Osteoblast (primary cell): ENCODE results near the gene NACAD. TPM values are rescaled to one million over a fixed set of nuclear protein-coding genes. Genes with fewer than 3 reads are reported as not detected.

Experiments used
- DNase-seq: peaks from one replicate; pipeline ENCODE4 v3.0.0; 2011; ENCODE audit warnings: low spot score, mixed read lengths; ENCODE audit not compliant: insufficient read length; ENCODE audit errors: missing footprints
- H2AFZ ChIP-seq: 2 replicates; pipeline ENCODE4 v1.6.0; 2011; ENCODE audit warnings: mild to moderate bottlenecking, low read length
- H3K27ac ChIP-seq: 2 replicates; pipeline ENCODE4 v1.5.1; 2011; ENCODE audit warnings: mild to moderate bottlenecking, low read depth, low read length, moderate library complexity
- H3K27me3 ChIP-seq: 2 replicates; pipeline ENCODE4 v1.6.0; 2012; ENCODE audit warnings: mild to moderate bottlenecking, control low read depth, inconsistent platforms, low read length, moderate library complexity; ENCODE audit not compliant: insufficient read depth
- H3K36me3 ChIP-seq: 2 replicates; pipeline ENCODE4 v1.5.1; 2011; ENCODE audit warnings: mild to moderate bottlenecking, low read length, control low read depth, moderate library complexity; ENCODE audit not compliant: insufficient read depth
- H3K4me1 ChIP-seq: 2 replicates; pipeline ENCODE4 v1.5.1; 2011; ENCODE audit warnings: mild to moderate bottlenecking, low read length, control low read depth, moderate library complexity; ENCODE audit not compliant: insufficient read depth
- H3K4me2 ChIP-seq: 2 replicates; pipeline ENCODE4 v1.6.0; 2011; ENCODE audit warnings: mild to moderate bottlenecking, low read length; ENCODE audit not compliant: insufficient read depth
- H3K4me3 ChIP-seq: fragments of 200-600 bp; sonication (generic); 3 replicates; pipeline ENCODE4 v1.5.1; 2012; ENCODE audit warnings: mild to moderate bottlenecking, low read length, inconsistent platforms; ENCODE audit not compliant: insufficient read depth
- H3K79me2 ChIP-seq: 2 replicates; pipeline ENCODE4 v1.6.0; 2012; ENCODE audit warnings: mild to moderate bottlenecking, low read length, control low read depth, inconsistent platforms; ENCODE audit not compliant: insufficient read depth
- H3K9me3 ChIP-seq: 2 replicates; pipeline ENCODE4 v1.5.1; 2011; ENCODE audit warnings: low read depth, low read length, control low read depth
- H4K20me1 ChIP-seq: 2 replicates; pipeline ENCODE4 v1.6.0; 2012; ENCODE audit warnings: mild to moderate bottlenecking, low read length, control low read depth; ENCODE audit not compliant: insufficient read depth
- total RNA-seq: library from RNA; depleted of rRNA; stranded (reverse); fragments of >200 nt; gene quantifications from 2 replicates; pipeline ENCODE4 v1.2.3, GENCODE V29; 2012
- TF ChIP-seq, protein P1 (sequence below): IDR thresholded peaks from 2 replicates; pipeline ENCODE4 v1.5.1; 2011; ENCODE audit warnings: mild to moderate bottlenecking, low read depth, low read length, moderate library complexity; ENCODE audit errors: extremely low read depth

The NACAD gene
- total RNA-seq, 1 donor, result 0.72 TPM

DNA sequence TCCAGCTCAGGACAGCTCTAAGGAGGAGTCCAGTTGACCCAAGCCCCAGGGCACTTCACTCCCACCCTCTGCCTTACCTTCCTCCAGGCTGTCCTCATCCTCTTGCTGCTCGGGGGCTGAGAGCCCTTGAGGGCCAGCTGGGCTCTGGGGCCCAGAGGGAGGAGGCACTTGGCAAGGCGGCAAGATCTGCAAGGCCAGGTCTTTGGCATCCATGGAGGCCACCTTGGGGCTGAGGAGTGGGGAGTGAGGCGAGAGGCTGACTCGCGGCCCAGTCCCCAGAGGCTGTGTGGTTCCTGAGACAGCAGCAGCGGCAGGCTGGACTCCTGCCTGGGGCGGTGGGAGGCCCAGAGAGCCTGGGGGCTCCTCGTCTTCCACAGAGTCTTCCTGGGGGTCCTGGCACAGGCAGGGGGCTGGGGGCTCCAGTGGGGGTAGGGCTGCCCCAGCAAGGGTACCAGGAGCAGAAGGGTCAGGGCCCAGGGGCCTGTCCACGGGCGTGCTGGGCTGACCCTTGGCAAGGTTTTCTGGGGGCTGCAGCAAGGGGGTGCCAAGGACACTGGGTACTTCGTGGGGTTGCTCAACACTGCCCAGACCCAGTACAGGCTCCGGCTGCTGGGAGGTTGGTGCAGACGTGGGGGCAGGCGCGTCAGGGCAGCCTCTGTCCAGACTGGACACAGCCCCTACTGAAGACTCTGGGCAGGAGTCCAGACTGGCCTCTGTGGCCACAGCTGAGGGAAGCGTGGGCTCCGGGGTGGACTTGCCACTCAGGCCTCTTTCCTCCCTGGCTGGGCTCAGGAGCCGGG is 6.5 kb downstream of the NACAD start:
- Histone ChIP-seq H3K27ac (no peak overlapping the region), H3K9me3 (no peaks in the 10 kb centered on the region), H2AFZ (no peak overlapping the region), H4K20me1 (no peaks in the 10 kb centered on the region), H3K79me2 (no peaks in the 10 kb centered on the region), H3K4me3 (no peak overlapping the region), H3K36me3 (no peaks in the 10 kb centered on the region), H3K27me3 (no peaks in the 10 kb centered on the region), H3K4me1 (no peaks in the 10 kb centered on the region), H3K4me2 (no peak overlapping the region)
- TF ChIP-seq, protein P1, sequence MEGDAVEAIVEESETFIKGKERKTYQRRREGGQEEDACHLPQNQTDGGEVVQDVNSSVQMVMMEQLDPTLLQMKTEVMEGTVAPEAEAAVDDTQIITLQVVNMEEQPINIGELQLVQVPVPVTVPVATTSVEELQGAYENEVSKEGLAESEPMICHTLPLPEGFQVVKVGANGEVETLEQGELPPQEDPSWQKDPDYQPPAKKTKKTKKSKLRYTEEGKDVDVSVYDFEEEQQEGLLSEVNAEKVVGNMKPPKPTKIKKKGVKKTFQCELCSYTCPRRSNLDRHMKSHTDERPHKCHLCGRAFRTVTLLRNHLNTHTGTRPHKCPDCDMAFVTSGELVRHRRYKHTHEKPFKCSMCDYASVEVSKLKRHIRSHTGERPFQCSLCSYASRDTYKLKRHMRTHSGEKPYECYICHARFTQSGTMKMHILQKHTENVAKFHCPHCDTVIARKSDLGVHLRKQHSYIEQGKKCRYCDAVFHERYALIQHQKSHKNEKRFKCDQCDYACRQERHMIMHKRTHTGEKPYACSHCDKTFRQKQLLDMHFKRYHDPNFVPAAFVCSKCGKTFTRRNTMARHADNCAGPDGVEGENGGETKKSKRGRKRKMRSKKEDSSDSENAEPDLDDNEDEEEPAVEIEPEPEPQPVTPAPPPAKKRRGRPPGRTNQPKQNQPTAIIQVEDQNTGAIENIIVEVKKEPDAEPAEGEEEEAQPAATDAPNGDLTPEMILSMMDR, result no peak
- no peak for DNase-seq

DNA sequence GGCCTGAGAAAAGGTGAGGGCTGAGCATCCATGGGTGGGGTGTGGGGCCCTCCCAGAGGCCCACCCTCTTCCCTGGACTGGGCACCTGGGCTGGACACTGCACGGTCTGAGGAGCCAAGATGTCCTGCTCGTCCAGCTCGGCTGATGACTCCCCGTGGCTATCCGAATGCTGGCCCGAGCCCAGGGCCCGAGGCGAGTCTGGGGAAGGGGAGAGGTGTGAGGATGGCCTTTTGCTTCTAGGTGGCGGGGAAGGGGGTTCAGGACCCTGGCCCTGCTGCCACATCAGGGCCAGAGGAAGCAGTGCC is 7.1 kb downstream of the NACAD start:
- Histone ChIP-seq H3K4me3 (no peak overlapping the region), H3K4me2 (no peak overlapping the region), H3K36me3 (no peaks in the 10 kb centered on the region), H3K4me1 (no peaks in the 10 kb centered on the region), H3K9me3 (no peaks in the 10 kb centered on the region), H2AFZ (no peak overlapping the region), H3K79me2 (no peaks in the 10 kb centered on the region), H4K20me1 (no peaks in the 10 kb centered on the region), H3K27me3 (no peaks in the 10 kb centered on the region), H3K27ac (no peak overlapping the region)
- TF ChIP-seq, protein P1, result no peak
- DNase-seq, result peak; percentile 85

DNA sequence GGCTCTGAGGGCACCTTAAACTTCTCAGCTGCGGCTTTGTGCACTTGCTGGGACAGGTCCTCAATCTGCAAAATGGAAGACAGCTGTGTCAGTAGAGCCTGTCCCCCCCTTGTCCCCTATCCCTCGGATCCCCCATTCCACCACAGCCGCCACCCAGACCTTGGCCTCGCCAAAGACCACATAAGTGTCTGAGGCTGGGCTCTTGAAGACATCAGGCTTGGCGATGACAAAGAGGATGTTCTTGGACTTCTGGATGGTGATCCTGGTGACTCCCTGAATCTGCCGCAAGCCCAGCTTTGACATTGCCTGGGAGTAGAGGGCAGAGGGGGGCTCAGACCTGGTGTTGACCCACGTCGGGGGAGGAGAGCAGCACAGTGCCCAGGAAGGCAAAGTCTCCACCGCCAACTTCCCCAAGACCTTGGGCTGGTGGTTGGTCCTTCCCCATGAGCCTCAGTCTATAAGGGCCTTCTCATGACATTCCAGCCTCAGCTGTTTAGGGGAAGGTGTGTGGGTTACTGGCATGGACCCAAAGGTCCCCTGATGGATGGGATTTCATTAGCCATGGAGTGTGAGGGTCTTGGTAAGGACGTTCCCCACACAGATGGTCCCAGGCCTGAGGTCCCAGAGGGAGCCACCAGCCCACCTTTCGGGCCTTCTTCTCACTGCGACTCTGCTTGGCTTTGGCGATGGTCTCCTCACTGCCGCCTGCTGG is 7.7 kb downstream of the NACAD start:
- no peak overlapping the region for H3K4me2 ChIP-seq
- no peaks in the 10 kb centered on the region for H3K4me1 ChIP-seq
- peaks cover 3% of the 10 kb centered on the region for H3K36me3 ChIP-seq
- H3K27me3 ChIP-seq, result no peaks in the 10 kb centered on the region
- H4K20me1 ChIP-seq, result no peaks in the 10 kb centered on the region
- no peak overlapping the region for H3K27ac ChIP-seq
- no peaks in the 10 kb centered on the region for H3K9me3 ChIP-seq
- no peak overlapping the region for H3K4me3 ChIP-seq
- TF ChIP-seq, protein P1, result no peak
- peak; percentile 87 for DNase-seq
- H2AFZ ChIP-seq, result no peak overlapping the region
- no peaks in the 10 kb centered on the region for H3K79me2 ChIP-seq

DNA sequence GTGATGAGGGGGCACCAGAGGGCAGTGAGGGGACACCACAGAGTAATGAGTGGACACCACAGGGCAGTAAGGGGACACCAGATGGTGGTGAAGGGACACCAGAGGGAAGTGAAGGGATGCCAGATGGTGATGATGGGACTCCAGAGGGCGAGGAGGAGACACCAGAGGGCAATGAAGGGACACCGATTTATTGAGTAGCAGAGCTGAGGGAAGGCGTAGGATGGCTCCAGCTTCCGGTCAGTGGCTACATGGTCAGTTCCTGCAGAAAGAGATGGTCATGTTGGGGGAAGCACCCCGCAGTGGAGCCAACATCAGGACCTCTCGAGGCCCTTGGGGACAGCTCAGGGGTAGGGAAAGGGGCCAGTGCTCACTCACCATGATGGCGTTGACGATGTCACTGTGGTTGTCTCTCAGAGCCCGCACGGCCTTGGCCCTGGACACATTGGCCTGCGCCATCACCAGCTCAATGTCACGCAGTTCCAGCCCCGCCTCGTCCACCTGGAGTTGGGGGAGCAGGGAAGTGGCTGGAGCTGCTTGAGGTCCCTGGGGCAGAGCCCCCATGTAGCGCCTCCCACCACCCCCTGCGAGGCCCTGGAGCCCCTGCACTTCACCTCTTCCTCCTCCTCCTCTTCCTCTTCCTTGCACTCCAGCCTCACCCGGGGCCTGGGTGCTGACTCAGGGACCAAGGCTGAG is 8.4 kb downstream of the NACAD start:
- no peak overlapping the region for H3K4me3 ChIP-seq
- peak; percentile 83 for DNase-seq
- H3K79me2 ChIP-seq, result no peaks in the 10 kb centered on the region
- no peak overlapping the region for H3K27ac ChIP-seq
- peaks cover 3% of the 10 kb centered on the region for H4K20me1 ChIP-seq
- H3K36me3 ChIP-seq, result peaks cover 10% of the 10 kb centered on the region
- TF ChIP-seq, protein P1, result no peak
- H3K9me3 ChIP-seq, result no peaks in the 10 kb centered on the region
- no peaks in the 10 kb centered on the region for H3K27me3 ChIP-seq
- no peak overlapping the region for H3K4me2 ChIP-seq
- H3K4me1 ChIP-seq, result no peaks in the 10 kb centered on the region
- H2AFZ ChIP-seq, result no peak overlapping the region
